Calu3 (cell line): Measurements from ENCODE around the gene RTN1. TPM values are rescaled to one million over a fixed set of nuclear protein-coding genes. Genes with fewer than 3 reads are reported as not detected.

Experiments
- BruUV-seq: library from RNA; stranded (reverse); fragments of 400-500 nt; replicated peaks from 2 replicates; lab custom pipeline; 2021; lab: Mats Ljungman, UMichigan
- CTCF ChIA-PET: fragments of 300-600 bp; sonication (Branson Sonifier 250); formaldehyde crosslinking; loops from one replicate; lab custom pipeline; 2022; ENCODE audit warnings: antibody characterized with exemption; lab: Charles Lee
- DNase-seq: peaks from one replicate; pipeline ENCODE4 v3.0.0; 2022
- H3K27ac Mint-ChIP-seq: one replicate; pipeline ENCODE4 v1.8.0; 2022; ENCODE audit warnings: mixed read lengths; ENCODE audit not compliant: unreplicated experiment
- H3K27me3 Mint-ChIP-seq: one replicate; pipeline ENCODE4 v1.8.0; 2022; ENCODE audit warnings: mixed read lengths; ENCODE audit not compliant: unreplicated experiment
- H3K36me3 Mint-ChIP-seq: one replicate; pipeline ENCODE4 v1.8.0; 2022; ENCODE audit warnings: mild to moderate bottlenecking, moderate library complexity, mixed read lengths; ENCODE audit not compliant: insufficient read depth, unreplicated experiment
- H3K4me1 Mint-ChIP-seq: one replicate; pipeline ENCODE4 v1.8.0; 2022; ENCODE audit warnings: mild to moderate bottlenecking, low read depth, mixed read lengths; ENCODE audit not compliant: unreplicated experiment
- H3K4me3 Mint-ChIP-seq: one replicate; pipeline ENCODE4 v1.8.0; 2022; ENCODE audit warnings: mild to moderate bottlenecking, low read depth, moderate library complexity, mixed read lengths; ENCODE audit not compliant: unreplicated experiment
- H3K9me3 Mint-ChIP-seq: one replicate; pipeline ENCODE4 v1.8.0; 2022; ENCODE audit warnings: low read depth, mixed read lengths; ENCODE audit not compliant: unreplicated experiment
- CTCF ChIP-seq: fragments of 200-600 bp; IDR thresholded peaks from one replicate; pipeline ENCODE4 v1.8.0; 2022; ENCODE audit warnings: antibody characterized with exemption; ENCODE audit not compliant: unreplicated experiment
- intact Hi-C: fragments of 100-400 bp; cut with micrococcal nuclease; formaldehyde crosslinking; loops from one replicate; pipeline ENCODE4 v1.10.0; 2022; ENCODE audit not compliant: unreplicated experiment
- total RNA-seq: library from RNA; stranded (reverse); gene quantifications from 2 replicates; pipeline ENCODE4 v1.2.3, GENCODE V29; 2022

RTN1 gene
- total RNA-seq, 1 experiment from 2014 or later, result not detected

DNA sequence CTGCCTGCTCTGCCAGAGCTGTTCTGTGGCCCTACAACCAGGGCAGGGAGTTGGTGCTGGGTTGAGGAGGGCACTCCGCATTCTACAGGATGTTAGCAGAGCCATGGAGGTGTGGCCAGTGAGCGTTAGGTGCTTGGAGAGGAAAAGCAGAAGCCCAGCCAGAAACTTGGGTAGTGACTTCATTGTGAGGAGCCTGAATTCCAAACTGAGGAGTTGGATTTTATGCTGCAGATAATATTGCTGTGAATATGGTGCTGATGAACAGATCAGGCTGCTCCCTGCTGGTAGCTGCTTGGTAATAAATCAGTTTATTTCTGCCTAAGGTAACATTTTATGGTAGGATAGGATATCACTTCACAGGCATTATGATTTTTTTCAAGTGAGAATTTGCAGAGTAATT is 286.8 kb downstream of the RTN1 start:
- no peaks in the 10 kb centered on the region for H3K9me3 Mint-ChIP-seq
- H3K4me1 Mint-ChIP-seq, result no peaks in the 10 kb centered on the region
- CTCF ChIA-PET, result interaction anchor here (0.5 kb wide), 1 partner anchor 490 kb away, joined by 4 read pairs; no protein-coding TSS in a partner anchor
- H3K4me3 Mint-ChIP-seq, result no peak overlapping the region
- intact Hi-C loops, result no loop called here
- no peak for DNase-seq
- no peaks in the 10 kb centered on the region for H3K36me3 Mint-ChIP-seq
- no TSS peak for BruUV-seq
- no peaks in the 10 kb centered on the region for H3K27me3 Mint-ChIP-seq
- no peak for TF ChIP-seq CTCF
- no peak overlapping the region for H3K27ac Mint-ChIP-seq

DNA sequence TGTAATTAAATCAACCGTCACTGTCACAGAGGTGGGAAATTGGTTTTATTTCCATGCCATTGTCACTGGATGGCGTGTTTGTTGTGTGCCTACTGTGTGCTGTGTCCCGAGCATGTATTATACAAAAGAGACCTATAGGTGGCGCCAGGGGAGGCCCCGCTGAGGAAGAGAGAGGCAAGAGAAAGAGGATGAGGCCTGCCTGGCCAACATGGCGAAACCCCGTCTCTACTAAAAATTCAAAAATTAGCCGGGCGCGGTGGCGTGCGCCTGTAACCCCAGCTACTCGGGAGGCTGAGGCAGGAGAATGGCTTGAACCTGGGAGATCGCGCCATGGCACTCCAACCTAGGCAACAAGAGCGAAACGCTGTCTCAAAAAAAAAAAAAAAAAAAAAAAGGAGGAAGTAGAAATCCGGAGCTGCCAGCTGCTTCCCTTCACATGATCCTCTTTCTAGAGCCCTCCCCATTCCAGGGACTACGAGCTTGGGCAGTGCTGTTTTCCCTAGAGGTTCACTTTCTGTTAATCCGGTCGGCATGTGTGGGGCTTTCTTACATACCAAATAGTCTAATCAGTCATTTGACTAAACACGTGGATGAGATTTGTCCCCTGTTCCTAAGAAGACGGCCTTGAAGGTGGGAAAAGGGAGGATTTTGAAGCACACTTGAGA is 287.6 kb downstream of the RTN1 start:
- no peaks in the 10 kb centered on the region for H3K27me3 Mint-ChIP-seq
- H3K9me3 Mint-ChIP-seq, result no peaks in the 10 kb centered on the region
- H3K27ac Mint-ChIP-seq, result no peak overlapping the region
- no peak for TF ChIP-seq CTCF
- intact Hi-C loops, result no loop called here
- H3K4me1 Mint-ChIP-seq, result no peaks in the 10 kb centered on the region
- CTCF ChIA-PET, result no interaction called here
- H3K4me3 Mint-ChIP-seq, result no peak overlapping the region
- no peak for DNase-seq
- no TSS peak for BruUV-seq
- H3K36me3 Mint-ChIP-seq, result no peaks in the 10 kb centered on the region

- H3K27ac Mint-ChIP-seq, result no peak overlapping the region
- H3K4me3 Mint-ChIP-seq, result no peak overlapping the region
- no peaks in the 10 kb centered on the region for H3K9me3 Mint-ChIP-seq
Observed at GRCh38 chr14:59582161-59582560, 288.4 kb downstream of the RTN1 start.

GRCh38 chr14:59580911-59581310 is 289.7 kb downstream of the RTN1 start:
- no peak for TF ChIP-seq CTCF
- CTCF ChIA-PET, result no interaction called here
- Mint-ChIP-seq H3K4me1 (no peaks in the 10 kb centered on the region), H3K27me3 (no peaks in the 10 kb centered on the region), H3K9me3 (no peaks in the 10 kb centered on the region), H3K27ac (no peak overlapping the region), H3K36me3 (peaks cover 8% of the 10 kb centered on the region), H3K4me3 (no peak overlapping the region)
- DNase-seq, result no peak
- BruUV-seq, result no TSS peak
- intact Hi-C loops, result no loop called here

More at GRCh38 chr14:59582161-59582560, 288.4 kb downstream of the RTN1 start:
- DNase-seq, result no peak
- Mint-ChIP-seq H3K27me3 (no peaks in the 10 kb centered on the region), H3K4me1 (no peaks in the 10 kb centered on the region), H3K36me3 (no peaks in the 10 kb centered on the region)
- CTCF ChIA-PET, result interaction anchor here (0.7 kb wide), 1 partner anchor 81 kb away, joined by 4 read pairs; no protein-coding TSS in a partner anchor
- no peak for TF ChIP-seq CTCF
- no TSS peak for BruUV-seq
- intact Hi-C loops, result no loop called here
